Immature natural killer cell (primary cell): ENCODE measurements around the gene ZNF593. TPM values are rescaled to one million over a fixed set of nuclear protein-coding genes. Genes with fewer than 3 reads are reported as not detected.

Source experiments
- DNase-seq, 3 donors: peaks; one replicate each; pipeline ENCODE4 v3.0.0; 2022; ENCODE audit warnings: mixed read lengths in 1 of 3
- H3K27ac Mint-ChIP-seq, 6 donors: one replicate each; pipeline ENCODE4 v1.8.0; 2020; ENCODE audit warnings: mixed read lengths in 6 of 6, mild to moderate bottlenecking in 5 of 6, inconsistent platforms in 4 of 6, moderate library complexity in 3 of 6
- H3K27me3 Mint-ChIP-seq, 3 donors: one replicate each; pipeline ENCODE4 v1.8.0; 2020 to 2021; ENCODE audit warnings: low read depth in 3 of 3, mild to moderate bottlenecking in 3 of 3, mixed read lengths in 3 of 3, moderate library complexity in 3 of 3, inconsistent platforms in 1 of 3
- H3K36me3 Mint-ChIP-seq, 3 donors: one replicate each; pipeline ENCODE4 v1.8.0; 2020; ENCODE audit warnings: mixed read lengths in 3 of 3, inconsistent platforms in 2 of 3, mild to moderate bottlenecking in 2 of 3
- H3K4me1 Mint-ChIP-seq, 2 donors: one replicate each; pipeline ENCODE4 v1.8.0; 2020; ENCODE audit warnings: inconsistent platforms in 2 of 2, mild to moderate bottlenecking in 2 of 2, mixed read lengths in 2 of 2, moderate library complexity in 1 of 2
- H3K4me3 Mint-ChIP-seq, 5 donors: one replicate each; pipeline ENCODE4 v1.8.0; 2020; ENCODE audit warnings: mild to moderate bottlenecking in 5 of 5, mixed read lengths in 5 of 5, inconsistent platforms in 3 of 5, moderate library complexity in 3 of 5
- H3K9me3 Mint-ChIP-seq, 6 donors: one replicate each; pipeline ENCODE4 v1.8.0; 2020; ENCODE audit warnings: mild to moderate bottlenecking in 6 of 6, mixed read lengths in 6 of 6, inconsistent platforms in 4 of 6, moderate library complexity in 3 of 6
- polyA plus RNA-seq, 3 donors: library from polyadenylated mRNA; unstranded; fragments of 300-500 nt; fragmentation: Illumina TruSeq; gene quantifications; one replicate each; pipeline ENCODE4 v1.2.3, GENCODE V29; 2021

Gene ZNF593
- polyA plus RNA-seq, 3 donors from 2014 or later, result 11.3 to 31.4 (median 27.1) TPM

GRCh38 chr1:26168410-26169197, 1.1 kb upstream of the ZNF593 start, which contains the start of gene C1orf232:
Gene C1orf232 (minus strand): TSS chr1:26168963. CDS start chr1:26168499, 464 bp downstream.
- Mint-ChIP-seq H3K9me3 (no peaks in the 10 kb centered on the region), H3K4me1 (peaks cover 6 to 17% of the 10 kb centered on the region in 2 donors), H3K27me3 (peaks cover 4 to 14% (median 12%) of the 10 kb centered on the region in 3 donors), H3K27ac (peak within 1 kb of the TSS; percentile 57 to 89 (median 83)), H3K4me3 (peak within 1 kb of the TSS; percentile 85 to 91 (median 90)), H3K36me3 (no peaks in the 10 kb centered on the region)
- DNase-seq, result no peak

- Mint-ChIP-seq H3K9me3 (no peaks in the 10 kb centered on the region), H3K36me3 (no peaks in the 10 kb centered on the region), H3K27ac (no peak overlapping the region), H3K4me1 (peaks cover 6 to 14% of the 10 kb centered on the region in 2 donors), H3K4me3 (peak overlapping the region; percentile 68 to 91 (median 85)), H3K27me3 (peaks cover 0 to 12% (median 10%) of the 10 kb centered on the region in 3 donors)
- no peak for DNase-seq
These were observed 532 bp upstream of the ZNF593 start for GRCh38 chr1:26169198-26169554.

- DNase-seq, result peak in 1 of 3 donors; percentile 8
- no peaks in the 10 kb centered on the region for H3K36me3 Mint-ChIP-seq
- H3K27me3 Mint-ChIP-seq, result peaks cover 0 to 10% (median 2%) of the 10 kb centered on the region in 3 donors
- peaks cover 6 to 11% of the 10 kb centered on the region in 2 donors for H3K4me1 Mint-ChIP-seq
- peak overlapping the region; percentile 85 to 91 (median 90) for H3K4me3 Mint-ChIP-seq
- no peaks in the 10 kb centered on the region for H3K9me3 Mint-ChIP-seq
- peak overlapping the region in 5 of 6 donors; percentile 62 to 89 (median 79) for H3K27ac Mint-ChIP-seq
These were observed 739 bp downstream of the ZNF593 start for GRCh38 chr1:26170472-26170821.

- Mint-ChIP-seq H3K4me3 (peak within 1 kb of the TSS; percentile 55 to 90 (median 85)), H3K4me1 (peaks cover 6 to 11% of the 10 kb centered on the region in 2 donors), H3K27ac (peak within 1 kb of the TSS in 1 of 6 donors; percentile 64), H3K9me3 (no peaks in the 10 kb centered on the region), H3K27me3 (peaks cover 0 to 9% (median 0%) of the 10 kb centered on the region in 3 donors), H3K36me3 (no peaks in the 10 kb centered on the region)
- DNase-seq, result no peak
These were observed 1.7 kb downstream of the ZNF593 start, which contains the start of gene ZNF593OS for GRCh38 chr1:26171084-26172072. Gene ZNF593OS (minus strand): TSS chr1:26171832. CDS start chr1:26171661, 171 bp downstream.

GRCh38 chr1:26175346-26175745, 5.6 kb downstream of the ZNF593 start:
- no peak for DNase-seq
- Mint-ChIP-seq H3K36me3 (no peaks in the 10 kb centered on the region), H3K27me3 (peaks cover 0 to 1% (median 0%) of the 10 kb centered on the region in 3 donors), H3K4me3 (no peak overlapping the region), H3K4me1 (peaks cover 3 to 4% of the 10 kb centered on the region in 2 donors), H3K9me3 (no peaks in the 10 kb centered on the region), H3K27ac (no peak overlapping the region)

GRCh38 chr1:26177182-26177684, 7.5 kb downstream of the ZNF593 start, which contains the start of gene CNKSR1:
Gene CNKSR1 (plus strand): TSS chr1:26177491. CDS start chr1:26177548, 57 bp downstream.
- Mint-ChIP-seq H3K4me1 (no peaks in the 10 kb centered on the region), H3K9me3 (no peaks in the 10 kb centered on the region), H3K36me3 (no peaks in the 10 kb centered on the region), H3K27me3 (peaks cover 0 to 1% (median 0%) of the 10 kb centered on the region in 3 donors), H3K4me3 (no peak within 1 kb of the TSS), H3K27ac (no peak within 1 kb of the TSS)
- no peak for DNase-seq

- no peaks in the 10 kb centered on the region for H3K36me3 Mint-ChIP-seq
- H3K27me3 Mint-ChIP-seq, result peaks cover 0 to 2% (median 0%) of the 10 kb centered on the region in 3 donors
- DNase-seq, result no peak
- H3K27ac Mint-ChIP-seq, result peak overlapping the region in 1 of 6 donors; percentile 17
- H3K9me3 Mint-ChIP-seq, result no peaks in the 10 kb centered on the region
- no peaks in the 10 kb centered on the region for H3K4me1 Mint-ChIP-seq
- H3K4me3 Mint-ChIP-seq, result no peak overlapping the region
These were observed 10.3 kb downstream of the ZNF593 start for GRCh38 chr1:26180010-26180506.

- H3K27me3 Mint-ChIP-seq, result peaks cover 0 to 2% (median 0%) of the 10 kb centered on the region in 3 donors
- peaks cover 0 to 4% (median 0%) of the 10 kb centered on the region in 3 donors for H3K36me3 Mint-ChIP-seq
- DNase-seq, result no peak
- H3K4me1 Mint-ChIP-seq, result no peaks in the 10 kb centered on the region
- H3K27ac Mint-ChIP-seq, result no peak overlapping the region
- no peaks in the 10 kb centered on the region for H3K9me3 Mint-ChIP-seq
- no peak overlapping the region for H3K4me3 Mint-ChIP-seq
These were observed 12.1 kb downstream of the ZNF593 start for GRCh38 chr1:26181586-26182382.

- Mint-ChIP-seq H3K9me3 (no peaks in the 10 kb centered on the region), H3K36me3 (peaks cover 0 to 4% (median 0%) of the 10 kb centered on the region in 3 donors), H3K27ac (no peak overlapping the region), H3K4me3 (no peak overlapping the region), H3K27me3 (peaks cover 0 to 2% (median 0%) of the 10 kb centered on the region in 3 donors), H3K4me1 (no peaks in the 10 kb centered on the region)
- DNase-seq, result no peak
These were observed 12.6 kb downstream of the ZNF593 start for GRCh38 chr1:26182383-26182696.

GRCh38 chr1:26184086-26184485, 14.4 kb downstream of the ZNF593 start:
- Mint-ChIP-seq H3K27me3 (peaks cover 0 to 2% (median 0%) of the 10 kb centered on the region in 3 donors), H3K4me3 (no peak overlapping the region), H3K9me3 (no peaks in the 10 kb centered on the region), H3K4me1 (no peaks in the 10 kb centered on the region), H3K36me3 (peaks cover 0 to 4% (median 0%) of the 10 kb centered on the region in 3 donors), H3K27ac (no peak overlapping the region)
- no peak for DNase-seq

GRCh38 chr1:26184883-26185282, 15.2 kb downstream of the ZNF593 start:
- H3K27me3 Mint-ChIP-seq, result peaks cover 0 to 2% (median 0%) of the 10 kb centered on the region in 3 donors
- H3K4me3 Mint-ChIP-seq, result no peak overlapping the region
- DNase-seq, result no peak
- H3K27ac Mint-ChIP-seq, result no peak overlapping the region
- peaks cover 0 to 7% (median 0%) of the 10 kb centered on the region in 3 donors for H3K36me3 Mint-ChIP-seq
- no peaks in the 10 kb centered on the region for H3K9me3 Mint-ChIP-seq
- no peaks in the 10 kb centered on the region for H3K4me1 Mint-ChIP-seq

GRCh38 chr1:26187882-26188281, 18.2 kb downstream of the ZNF593 start:
- Mint-ChIP-seq H3K4me3 (no peak overlapping the region), H3K9me3 (no peaks in the 10 kb centered on the region), H3K36me3 (peaks cover 0 to 7% (median 0%) of the 10 kb centered on the region in 3 donors), H3K27ac (no peak overlapping the region), H3K27me3 (peaks cover 0 to 6% (median 2%) of the 10 kb centered on the region in 3 donors), H3K4me1 (no peaks in the 10 kb centered on the region)
- DNase-seq, result no peak

- Mint-ChIP-seq H3K9me3 (no peaks in the 10 kb centered on the region), H3K36me3 (peaks cover 0 to 7% (median 0%) of the 10 kb centered on the region in 3 donors), H3K4me3 (no peak overlapping the region), H3K4me1 (no peaks in the 10 kb centered on the region), H3K27ac (no peak overlapping the region), H3K27me3 (peaks cover 0 to 6% (median 3%) of the 10 kb centered on the region in 3 donors)
- DNase-seq, result no peak
These were observed 18.8 kb downstream of the ZNF593 start for GRCh38 chr1:26188477-26188876.
